GM12878 (cell line): ENCODE measurements around the gene C16orf74. TPM values are rescaled to one million over a fixed set of nuclear protein-coding genes. Genes with fewer than 3 reads are reported as not detected.

Source experiments
- ATAC-seq: fragments of 200-7000 bp; cut with Tn5 transposase; 3 replicates; pipeline ENCODE4 v1.9.1; 2020; ENCODE audit warnings: mild to moderate bottlenecking, moderate library complexity
- BruUV-seq: library from RNA; stranded (reverse); fragments of 400-500 nt; replicated peaks from 2 replicates; lab custom pipeline; 2021; lab: Mats Ljungman, UMichigan
- CTCF ChIA-PET: fragments of 300-600 bp; sonication (Branson Sonifier 250); formaldehyde crosslinking; extraction: SDS; loops from one replicate; lab custom pipeline; 2021; ENCODE audit warnings: inconsistent platforms; lab: Yijun Ruan, JAX
- POLR2A ChIA-PET: fragments of 350-600 bp; formaldehyde crosslinking; extraction: SDS; loops from one replicate; lab custom pipeline; 2021; ENCODE audit warnings: inconsistent platforms; lab: Charles Lee
- RAD21 ChIA-PET: fragments of 300-600 bp; sonication (Branson Sonifier 250); formaldehyde crosslinking; loops from one replicate; lab custom pipeline; 2023; ENCODE audit warnings: antibody characterized with exemption; ENCODE audit not compliant: unreplicated experiment; lab: Charles Lee
- SMC1A ChIA-PET: fragments of 300-600 bp; sonication (Branson Sonifier 250); formaldehyde crosslinking; loops from one replicate; lab custom pipeline; 2023; ENCODE audit not compliant: unreplicated experiment, uncharacterized antibody; lab: Charles Lee
- DNase-seq: peaks from one replicate; pipeline ENCODE4 v3.0.0-alpha.2; 2011; ENCODE audit warnings: low read depth, low spot score
- FAIRE-seq: peaks from 3 replicates; lab custom pipeline; 2011; peaks lifted over from hg19 to GRCh38; lab: Jason Lieb, UNC
- H2AFZ ChIP-seq: 2 replicates; pipeline ENCODE4 v1.6.0; 2011; ENCODE audit warnings: low read depth, low read length, control low read depth; ENCODE audit not compliant: control insufficient read depth
- H3K27ac ChIP-seq: 2 replicates; pipeline ENCODE4 v1.5.1; 2011; ENCODE audit warnings: control low read depth; ENCODE audit not compliant: control insufficient read depth, insufficient read depth
- H3K27me3 ChIP-seq, 2 experiments: replicated peaks in 1 of 2; 2 replicates each; pipeline versions ENCODE4 v1.6.0 to v1.6.1; 2011; ENCODE audit warnings: low read length in 1 of 2; ENCODE audit not compliant: control insufficient read depth in 2 of 2, insufficient read depth in 2 of 2
- H3K36me3 ChIP-seq, 2 experiments: 2 replicates each; pipeline ENCODE4 v1.5.1; 2011; ENCODE audit warnings: low read length in 1 of 2; ENCODE audit not compliant: control insufficient read depth in 2 of 2, insufficient read depth in 2 of 2
- H3K4me1 ChIP-seq: 2 replicates; pipeline ENCODE4 v1.6.1; 2011; ENCODE audit warnings: mild to moderate bottlenecking, low read length, moderate library complexity, mixed read lengths; ENCODE audit not compliant: control insufficient read depth, insufficient read depth
- H3K4me2 ChIP-seq: 2 replicates; pipeline ENCODE4 v1.6.0; 2011; ENCODE audit warnings: control low read depth; ENCODE audit not compliant: control insufficient read depth, insufficient read depth
- H3K4me3 ChIP-seq: fragments of 200-600 bp; sonication (generic); 2 replicates; pipeline ENCODE4 v1.5.1; 2016
- H3K79me2 ChIP-seq: 2 replicates; pipeline ENCODE4 v1.6.0; 2011; ENCODE audit warnings: low read length; ENCODE audit not compliant: control insufficient read depth, insufficient read depth
- H3K9ac ChIP-seq: 2 replicates; pipeline ENCODE4 v1.8.0; 2011; ENCODE audit warnings: low read length, control low read depth, mixed read lengths; ENCODE audit not compliant: control insufficient read depth, insufficient read depth
- H3K9me3 ChIP-seq: replicated peaks from 3 replicates; pipeline ENCODE4 v1.5.1; 2011; ENCODE audit warnings: mild to moderate bottlenecking, low read length; ENCODE audit not compliant: control insufficient read depth, insufficient read depth
- H4K20me1 ChIP-seq: 2 replicates; pipeline ENCODE4 v1.6.0; 2011; ENCODE audit not compliant: control insufficient read depth, insufficient read depth
- BRCA1 ChIP-seq: IDR thresholded peaks from 2 replicates; pipeline ENCODE4 v1.6.1; 2011; ENCODE audit warnings: low read depth, low read length, improper control_type of control experiment
- CHD4 ChIP-seq: fragments of 200-600 bp; sonication (generic); IDR thresholded peaks from 2 replicates; pipeline ENCODE4 v1.6.1; 2016; ENCODE audit warnings: mild to moderate bottlenecking
- IRF3 ChIP-seq: fragments of 450-650 bp; IDR thresholded peaks from 2 replicates; pipeline ENCODE4 v1.6.1; 2014; ENCODE audit warnings: mild to moderate bottlenecking
- MEF2A ChIP-seq: IDR thresholded peaks from 2 replicates; pipeline ENCODE4 v1.6.1; 2011; ENCODE audit warnings: low read depth, mild to moderate bottlenecking, low read length, moderate library complexity; ENCODE audit not compliant: insufficient read depth
- MYC ChIP-seq: IDR thresholded peaks from 2 replicates; pipeline ENCODE4 v1.6.1; 2011; ENCODE audit warnings: mild to moderate bottlenecking, low read length, moderate library complexity, inconsistent platforms; ENCODE audit not compliant: insufficient read depth, insufficient replicate concordance, insufficient read length, severe bottlenecking
- NKRF ChIP-seq: fragments of 450-650 bp; conservative IDR thresholded peaks from 2 replicates; pipeline ENCODE4 v1.6.1; 2017; ENCODE audit warnings: mild to moderate bottlenecking, moderate library complexity
- POLR2AphosphoS2 ChIP-seq: IDR thresholded peaks from 2 replicates; pipeline ENCODE4 v1.6.1; 2011; ENCODE audit warnings: low read depth, mild to moderate bottlenecking, low read length, improper control_type of control experiment, moderate library complexity
- POLR2AphosphoS5 ChIP-seq: IDR thresholded peaks from 2 replicates; pipeline ENCODE4 v1.6.1; 2011; ENCODE audit warnings: mild to moderate bottlenecking, low read length, inconsistent platforms
- RELA ChIP-seq: fragments of 450-650 bp; IDR thresholded peaks from 2 replicates; pipeline ENCODE4 v1.8.0; 2014; ENCODE audit warnings: borderline replicate concordance; ENCODE audit not compliant: partially characterized antibody
- RUNX3 ChIP-seq: IDR thresholded peaks from 2 replicates; pipeline ENCODE4 v1.6.1; 2012; ENCODE audit warnings: low read length, inconsistent platforms
- SMC3 ChIP-seq: IDR thresholded peaks from 2 replicates; pipeline ENCODE4 v1.6.1; 2011; ENCODE audit warnings: low read length, improper control_type of control experiment, borderline replicate concordance
- TCF12 ChIP-seq: IDR thresholded peaks from 2 replicates; pipeline ENCODE4 v1.6.1; 2011; ENCODE audit warnings: low read depth, mild to moderate bottlenecking, low read length
- ZNF687 ChIP-seq: fragments of 450-650 bp; IDR thresholded peaks from 2 replicates; pipeline ENCODE4 v1.6.1; 2017; ENCODE audit warnings: mild to moderate bottlenecking, moderate library complexity
- WGBS: methylation state at CpG from one replicate; pipeline ENCODE4 v1.1.6; 2016; ENCODE audit warnings: low lambda C conversion rate; ENCODE audit not compliant: insufficient replicate concordance, insufficient coverage; ENCODE audit errors: missing lambda C conversion rate; 5-methylcytosine and 5-hydroxymethylcytosine counted together
- in situ Hi-C: fragments of 300-500 bp; cut with MboI; formaldehyde crosslinking; loops from 9 replicates; pipeline ENCODE4 v1.14.3; 2018; ENCODE audit warnings: mixed read lengths
- intact Hi-C: fragments of 100-400 bp; cut with micrococcal nuclease; formaldehyde crosslinking; loops from one replicate; pipeline ENCODE4 v1.14.2; 2022; ENCODE audit not compliant: unreplicated experiment
- polyA plus RNA-seq, 11 experiments: library from polyadenylated mRNA; depleted of rRNA in 4 of 11; unstranded in 6 of 11; stranded (reverse) in 5 of 11; fragments of >200 nt; fragmentation: Nextera tagmentation in 4 of 11; fragmentation: Illumina TruSeq in 1 of 11; extraction: Ambion mirVana in 4 of 11; extraction: Trizol in 1 of 11; gene quantifications; 1 replicate in 1 of 11; 2 replicates in 10 of 11; pipeline versions ENCODE4 v1.2.1 to v1.2.3, GENCODE V29; 2011 to 2016; ENCODE audit warnings: inconsistent platforms in 2 of 11, missing spikeins in 2 of 11, low read depth in 1 of 11
- total RNA-seq, 4 experiments: library from RNA; depleted of rRNA in 3 of 4; stranded (reverse); fragments of >200 nt in 3 of 4; fragmentation: Illumina TruSeq in 1 of 4; extraction: Trizol in 1 of 4; gene quantifications; 2 replicates each; pipeline versions ENCODE4 v1.2.1 to v1.2.3, GENCODE V29; 2013 to 2021

Gene C16orf74
- total and polyA plus RNA-seq, 10 of the 15 experiments (the other 5 are each of a cell fraction or from before 2014, with no cell fraction given), result 0.23 to 20.1 (median 6.8) TPM

- TF ChIP-seq IRF3 (no peak), RELA (no peak)
These were observed 48.8 kb upstream of the C16orf74 start, which contains the start of the genes COX4I1 and EMC8 (continued) for GRCh38 chr16:85799497-85800320.

GRCh38 chr16:85798901-85799496 is 48.1 kb upstream of the C16orf74 start:
- ChIA-PET POLR2A (no interaction called here), SMC1A (interaction anchor here (1.4 kb wide), 1 partner anchor 11 kb away, joined by 4 read pairs; no protein-coding TSS in a partner anchor), CTCF (no interaction called here), RAD21 (no interaction called here)
- peak overlapping the region; percentile 94 for H3K27ac ChIP-seq
- H3K27me3 ChIP-seq, result no peaks in the 10 kb centered on the region
- H4K20me1 ChIP-seq, result peaks cover 4% of the 10 kb centered on the region; the same call in 1 of the 2 replicates
- peaks cover 11% of the 10 kb centered on the region for H3K4me1 ChIP-seq
- H3K9ac ChIP-seq, result peak overlapping the region; percentile 96
- H3K4me2 ChIP-seq, result peak overlapping the region; percentile 65
- in situ Hi-C loops (no loop called here), intact Hi-C loops (no loop called here)
- peak overlapping the region; percentile 95 for H3K4me3 ChIP-seq
- FAIRE-seq, result no peak
- H2AFZ ChIP-seq, result peak overlapping the region; percentile 68
- DNase-seq, result no peak
- H3K79me2 ChIP-seq, result peaks cover 72% of the 10 kb centered on the region
- under 1% methylated on average over 44 of the region's 51 CpGs for WGBS
- H3K9me3 ChIP-seq, result no peaks in the 10 kb centered on the region
- peak; percentile 54 for ATAC-seq
- H3K36me3 ChIP-seq, result peaks cover 7 to 10% of the 10 kb centered on the region in 2 experiments; a peak in 3 of 4 replicates
- BruUV-seq, result no TSS peak
- no peak for TF ChIP-seq TCF12
- peak; percentile 70 for TF ChIP-seq NKRF
- no peak for TF ChIP-seq POLR2AphosphoS5
- no peak for TF ChIP-seq POLR2AphosphoS2
- no peak for TF ChIP-seq MYC
- TF ChIP-seq ZNF687, result no peak
- TF ChIP-seq SMC3, result no peak
- TF ChIP-seq RUNX3, result no peak; the same call in 1 of the 2 replicates
- TF ChIP-seq BRCA1, result no peak
- TF ChIP-seq MEF2A, result no peak
- no peak for TF ChIP-seq CHD4
